ENCODE measurements around the gene PIP4K2A. TPM values are rescaled to one million over a fixed set of nuclear protein-coding genes. Genes with fewer than 3 reads are reported as not detected.

Gene PIP4K2A
- total and polyA plus RNA-seq, 2 experiments from 2014 or later = 39.9 to 40.1 TPM

DNA sequence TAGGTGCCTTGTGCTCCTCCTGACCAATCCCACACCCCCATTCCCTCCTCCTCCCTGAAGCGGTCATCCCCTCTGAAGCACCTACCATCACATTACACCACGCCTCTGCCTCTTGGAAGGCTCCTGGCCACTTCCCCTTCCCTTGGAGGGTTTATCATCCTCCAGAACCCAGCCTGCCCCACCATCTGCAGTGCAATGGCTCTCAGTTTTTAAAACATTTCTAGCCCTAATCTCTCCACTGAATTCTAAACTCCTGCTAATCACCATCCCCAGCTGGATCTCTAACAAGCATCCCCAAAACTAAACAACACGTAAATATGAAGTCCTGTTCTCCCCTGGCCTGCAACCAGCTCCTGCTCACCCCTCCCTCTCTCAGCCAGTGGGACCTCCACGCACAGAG is 70.6 kb downstream of the PIP4K2A start:
- TF ChIP-seq ZNF331 (CRISPR knock-in tag; IDR thresholded peaks at IDR 0.05; ENCODE audit: low read depth) = no peak
- TF ChIP-seq, protein P1, sequence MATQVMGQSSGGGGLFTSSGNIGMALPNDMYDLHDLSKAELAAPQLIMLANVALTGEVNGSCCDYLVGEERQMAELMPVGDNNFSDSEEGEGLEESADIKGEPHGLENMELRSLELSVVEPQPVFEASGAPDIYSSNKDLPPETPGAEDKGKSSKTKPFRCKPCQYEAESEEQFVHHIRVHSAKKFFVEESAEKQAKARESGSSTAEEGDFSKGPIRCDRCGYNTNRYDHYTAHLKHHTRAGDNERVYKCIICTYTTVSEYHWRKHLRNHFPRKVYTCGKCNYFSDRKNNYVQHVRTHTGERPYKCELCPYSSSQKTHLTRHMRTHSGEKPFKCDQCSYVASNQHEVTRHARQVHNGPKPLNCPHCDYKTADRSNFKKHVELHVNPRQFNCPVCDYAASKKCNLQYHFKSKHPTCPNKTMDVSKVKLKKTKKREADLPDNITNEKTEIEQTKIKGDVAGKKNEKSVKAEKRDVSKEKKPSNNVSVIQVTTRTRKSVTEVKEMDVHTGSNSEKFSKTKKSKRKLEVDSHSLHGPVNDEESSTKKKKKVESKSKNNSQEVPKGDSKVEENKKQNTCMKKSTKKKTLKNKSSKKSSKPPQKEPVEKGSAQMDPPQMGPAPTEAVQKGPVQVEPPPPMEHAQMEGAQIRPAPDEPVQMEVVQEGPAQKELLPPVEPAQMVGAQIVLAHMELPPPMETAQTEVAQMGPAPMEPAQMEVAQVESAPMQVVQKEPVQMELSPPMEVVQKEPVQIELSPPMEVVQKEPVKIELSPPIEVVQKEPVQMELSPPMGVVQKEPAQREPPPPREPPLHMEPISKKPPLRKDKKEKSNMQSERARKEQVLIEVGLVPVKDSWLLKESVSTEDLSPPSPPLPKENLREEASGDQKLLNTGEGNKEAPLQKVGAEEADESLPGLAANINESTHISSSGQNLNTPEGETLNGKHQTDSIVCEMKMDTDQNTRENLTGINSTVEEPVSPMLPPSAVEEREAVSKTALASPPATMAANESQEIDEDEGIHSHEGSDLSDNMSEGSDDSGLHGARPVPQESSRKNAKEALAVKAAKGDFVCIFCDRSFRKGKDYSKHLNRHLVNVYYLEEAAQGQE (IDR thresholded peaks at IDR 0.05; ENCODE audit: unreplicated experiment) = no peak
- TF ChIP-seq EZH2phosphoT487 (IDR thresholded peaks at IDR 0.05; ENCODE audit: unreplicated experiment) = no peak
- TF ChIP-seq, protein P2, sequence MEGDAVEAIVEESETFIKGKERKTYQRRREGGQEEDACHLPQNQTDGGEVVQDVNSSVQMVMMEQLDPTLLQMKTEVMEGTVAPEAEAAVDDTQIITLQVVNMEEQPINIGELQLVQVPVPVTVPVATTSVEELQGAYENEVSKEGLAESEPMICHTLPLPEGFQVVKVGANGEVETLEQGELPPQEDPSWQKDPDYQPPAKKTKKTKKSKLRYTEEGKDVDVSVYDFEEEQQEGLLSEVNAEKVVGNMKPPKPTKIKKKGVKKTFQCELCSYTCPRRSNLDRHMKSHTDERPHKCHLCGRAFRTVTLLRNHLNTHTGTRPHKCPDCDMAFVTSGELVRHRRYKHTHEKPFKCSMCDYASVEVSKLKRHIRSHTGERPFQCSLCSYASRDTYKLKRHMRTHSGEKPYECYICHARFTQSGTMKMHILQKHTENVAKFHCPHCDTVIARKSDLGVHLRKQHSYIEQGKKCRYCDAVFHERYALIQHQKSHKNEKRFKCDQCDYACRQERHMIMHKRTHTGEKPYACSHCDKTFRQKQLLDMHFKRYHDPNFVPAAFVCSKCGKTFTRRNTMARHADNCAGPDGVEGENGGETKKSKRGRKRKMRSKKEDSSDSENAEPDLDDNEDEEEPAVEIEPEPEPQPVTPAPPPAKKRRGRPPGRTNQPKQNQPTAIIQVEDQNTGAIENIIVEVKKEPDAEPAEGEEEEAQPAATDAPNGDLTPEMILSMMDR (conservative IDR thresholded peaks at IDR 0.05; ENCODE audit: low read depth in 2 of 2) = no peak
- no peak for TF ChIP-seq ZNF114 (CRISPR knock-in tag; IDR thresholded peaks at IDR 0.05)
- TF ChIP-seq CREB1 (CRISPR knock-in tag; IDR thresholded peaks at IDR 0.05; ENCODE audit: low read depth) = no peak
- no peak for TF ChIP-seq POLR2AphosphoS5 (IDR thresholded peaks at IDR 0.05; ENCODE audit: low read depth)
- TF ChIP-seq, protein P3, sequence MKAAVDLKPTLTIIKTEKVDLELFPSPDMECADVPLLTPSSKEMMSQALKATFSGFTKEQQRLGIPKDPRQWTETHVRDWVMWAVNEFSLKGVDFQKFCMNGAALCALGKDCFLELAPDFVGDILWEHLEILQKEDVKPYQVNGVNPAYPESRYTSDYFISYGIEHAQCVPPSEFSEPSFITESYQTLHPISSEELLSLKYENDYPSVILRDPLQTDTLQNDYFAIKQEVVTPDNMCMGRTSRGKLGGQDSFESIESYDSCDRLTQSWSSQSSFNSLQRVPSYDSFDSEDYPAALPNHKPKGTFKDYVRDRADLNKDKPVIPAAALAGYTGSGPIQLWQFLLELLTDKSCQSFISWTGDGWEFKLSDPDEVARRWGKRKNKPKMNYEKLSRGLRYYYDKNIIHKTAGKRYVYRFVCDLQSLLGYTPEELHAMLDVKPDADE (IDR thresholded peaks at IDR 0.05) = no peak
- peaks cover 7% of the 10 kb centered on the region for H3K27me3 Mint-ChIP-seq (ENCODE audit: insufficient read depth, low read depth, poor library complexity)
- DNase-seq (ENCODE audit: low spot score) (no peak), ATAC-seq (no peak)
- H4K20me1 ChIP-seq (replicated peaks; ENCODE audit: insufficient read depth) = no peaks in the 10 kb centered on the region; the same call in 1 of the 2 replicates
- no peak overlapping the region for H3K27ac Mint-ChIP-seq
- no peaks in the 10 kb centered on the region for H3K36me3 Mint-ChIP-seq (ENCODE audit: low read depth)
- H3K36me3 ChIP-seq (ENCODE audit: insufficient read depth) = no peaks in the 10 kb centered on the region
- no peaks in the 10 kb centered on the region for H3F3A ChIP-seq (replicated peaks; ENCODE audit: low read depth)
- H3K27ac ChIP-seq (ENCODE audit: low read depth) = no peak overlapping the region
- H3K27me3 ChIP-seq (ENCODE audit: insufficient read depth) = no peaks in the 10 kb centered on the region
- H3K4me3 Mint-ChIP-seq = no peak overlapping the region
- H3K4me1 ChIP-seq (ENCODE audit: insufficient read depth) = peaks cover 28% of the 10 kb centered on the region
- H3K9me3 Mint-ChIP-seq = no peaks in the 10 kb centered on the region; the same call in 1 of the 3 replicates
- no peak overlapping the region for H3K4me2 ChIP-seq
- peaks cover 99% of the 10 kb centered on the region for H3K79me2 ChIP-seq (replicated peaks; ENCODE audit: insufficient read depth)
- no peak overlapping the region for H2AFZ ChIP-seq
- H3K4me1 Mint-ChIP-seq = peaks cover 32% of the 10 kb centered on the region
- H3K9me2 ChIP-seq (ENCODE audit: insufficient read depth) = no peaks in the 10 kb centered on the region
- no peak overlapping the region for H3K4me3 ChIP-seq

DNA sequence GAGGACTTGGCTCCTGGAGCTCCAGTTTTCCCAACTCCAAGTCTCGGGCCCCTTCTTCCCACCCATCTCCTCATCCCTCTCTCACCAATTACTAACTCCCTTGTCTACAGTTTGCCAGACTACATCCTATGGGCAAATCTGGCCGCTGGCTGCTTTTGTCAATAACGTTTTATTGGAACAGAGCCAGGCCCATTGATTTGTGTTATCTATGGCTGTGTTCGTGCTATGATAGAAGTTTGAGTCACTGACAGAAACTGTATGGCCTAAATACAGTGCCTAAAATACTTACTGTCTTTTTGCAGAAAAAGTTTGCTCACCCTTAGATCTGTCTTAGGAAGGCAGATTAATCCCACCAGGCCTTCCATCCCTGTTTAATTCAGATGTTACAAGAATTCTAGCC is 71.3 kb downstream of the PIP4K2A start:
- peaks cover 7% of the 10 kb centered on the region for H3K27me3 Mint-ChIP-seq (ENCODE audit: insufficient read depth, low read depth, poor library complexity)
- Histone ChIP-seq H3K79me2 (replicated peaks; ENCODE audit: insufficient read depth) (peaks cover 100% of the 10 kb centered on the region), H4K20me1 (replicated peaks; ENCODE audit: insufficient read depth) (no peaks in the 10 kb centered on the region; the same call in 1 of the 2 replicates), H3F3A (replicated peaks; ENCODE audit: low read depth) (no peaks in the 10 kb centered on the region), H3K9me2 (ENCODE audit: insufficient read depth) (no peaks in the 10 kb centered on the region), H3K27ac (ENCODE audit: low read depth) (no peak overlapping the region), H3K36me3 (ENCODE audit: insufficient read depth) (no peaks in the 10 kb centered on the region), H2AFZ (no peak overlapping the region), H3K27me3 (ENCODE audit: insufficient read depth) (no peaks in the 10 kb centered on the region), H3K4me2 (no peak overlapping the region), H3K4me1 (ENCODE audit: insufficient read depth) (peaks cover 21% of the 10 kb centered on the region), H3K4me3 (no peak overlapping the region)
- H3K36me3 Mint-ChIP-seq (ENCODE audit: low read depth) = no peaks in the 10 kb centered on the region
- H3K27ac Mint-ChIP-seq = no peak overlapping the region
- H3K4me3 Mint-ChIP-seq = no peak overlapping the region
- peaks cover 26% of the 10 kb centered on the region for H3K4me1 Mint-ChIP-seq
- ATAC-seq = no peak
- H3K9me3 Mint-ChIP-seq = no peaks in the 10 kb centered on the region; the same call in 1 of the 3 replicates
- DNase-seq (ENCODE audit: low spot score) = no peak
- TF ChIP-seq EZH2 (IDR thresholded peaks at IDR 0.05; ENCODE audit: low read depth, unreplicated experiment) = no peak
- TF ChIP-seq, protein P1 (IDR thresholded peaks at IDR 0.05; ENCODE audit: unreplicated experiment) = no peak
- TF ChIP-seq ZNF331 (CRISPR knock-in tag; IDR thresholded peaks at IDR 0.05; ENCODE audit: low read depth) = no peak
- TF ChIP-seq CREB1 (CRISPR knock-in tag; IDR thresholded peaks at IDR 0.05; ENCODE audit: low read depth) = no peak
